HG02678 (cell line): ENCODE data around the gene COL27A1.

Source experiments
- ATAC-seq: cut with Tn5 transposase; IDR thresholded peaks from one replicate; pipeline ENCODE4 v1.9.1; 2021; ENCODE audit warnings: mild to moderate bottlenecking, moderate library complexity; ENCODE audit not compliant: unreplicated experiment

COL27A1 gene

DNA sequence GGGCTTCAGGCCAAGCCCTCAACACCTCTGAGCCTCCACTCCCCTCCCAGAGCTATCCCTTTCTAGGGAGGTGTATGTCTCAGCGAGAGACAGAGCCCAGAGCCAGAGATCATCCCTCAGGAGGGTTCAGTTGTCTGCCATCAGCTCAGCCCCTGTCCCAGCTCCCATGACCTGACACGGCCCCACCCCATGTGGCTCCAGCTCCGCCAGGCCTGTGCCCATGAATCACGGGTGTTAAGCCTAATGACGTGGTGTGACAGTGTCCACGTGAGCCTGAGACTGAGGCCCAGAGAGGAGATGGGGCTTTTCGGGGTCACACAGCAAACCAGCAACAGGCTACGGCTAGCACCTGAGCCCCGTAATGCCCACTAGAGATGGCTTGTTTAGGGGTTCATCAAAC lies 106.7 kb downstream of the COL27A1 start:
- ATAC-seq = no peak

- ATAC-seq = no peak
These were observed 108.6 kb downstream of the COL27A1 start for GRCh38 chr9:114263853-114264510.

- no peak for ATAC-seq
These were observed 109.6 kb downstream of the COL27A1 start for GRCh38 chr9:114264806-114265550.

DNA sequence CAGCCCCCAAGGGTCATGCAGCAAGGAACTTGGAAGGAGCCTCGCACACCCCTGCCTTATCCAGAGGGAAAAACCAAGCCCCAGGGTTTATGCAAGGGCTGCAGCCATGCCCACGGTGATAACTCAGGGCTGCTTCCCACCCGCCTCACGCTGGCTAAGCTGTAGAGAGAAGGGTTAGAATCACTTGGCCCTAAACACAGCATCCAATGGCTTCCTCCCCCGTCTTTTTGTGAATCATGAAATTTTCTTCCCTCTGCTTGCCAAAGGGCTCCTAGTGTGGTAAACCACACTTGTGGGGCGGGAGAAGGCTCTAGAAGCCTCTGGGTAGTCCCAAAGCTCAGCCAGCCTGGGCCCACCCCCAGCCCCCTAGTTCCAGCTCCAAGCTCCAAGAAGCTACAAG lies 111.6 kb downstream of the COL27A1 start:
- no peak for ATAC-seq

- ATAC-seq = no peak
These were observed 113.7 kb downstream of the COL27A1 start for GRCh38 chr9:114269023-114269422.

GRCh38 chr9:114270120-114270975 lies 115.0 kb downstream of the COL27A1 start:
- ATAC-seq = no peak

GRCh38 chr9:114271556-114272510 lies 116.5 kb downstream of the COL27A1 start:
- no peak for ATAC-seq

DNA sequence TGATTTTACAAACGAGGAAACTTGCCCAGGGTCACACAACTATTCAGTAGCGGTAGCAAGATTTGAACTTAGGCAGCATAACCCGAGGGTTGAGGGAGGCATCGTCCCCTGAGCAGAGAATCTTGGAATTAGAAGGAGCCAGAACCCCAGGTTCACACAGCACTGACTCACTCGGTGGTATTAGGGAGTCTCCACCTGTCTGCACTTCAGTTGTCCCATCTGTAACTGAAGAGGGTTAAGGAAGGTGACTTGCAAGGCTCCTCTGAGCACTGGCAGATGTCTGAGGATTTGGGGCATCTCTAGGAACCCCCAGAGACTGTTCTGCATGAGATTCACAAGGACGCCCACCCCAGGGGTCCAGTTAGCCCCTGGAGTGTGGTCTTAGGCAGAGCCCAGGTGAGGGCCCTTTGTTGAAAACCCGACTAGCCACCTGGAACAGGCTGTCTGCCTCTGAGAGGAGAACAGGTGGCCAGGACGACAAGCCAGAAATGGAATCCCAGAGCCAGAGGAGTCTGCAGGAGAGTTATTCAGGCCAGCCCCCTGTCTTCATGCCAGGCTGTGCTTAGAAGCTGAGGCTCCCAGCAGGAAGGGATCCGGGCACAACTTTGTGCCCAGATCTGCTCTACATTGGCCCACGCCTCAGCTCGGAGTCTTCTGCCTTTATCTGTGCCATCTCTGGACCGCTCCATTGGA lies 117.5 kb downstream of the COL27A1 start:
- ATAC-seq = no peak

GRCh38 chr9:114273461-114273881 lies 118.1 kb downstream of the COL27A1 start:
- ATAC-seq = no peak

GRCh38 chr9:114274217-114274616 lies 118.9 kb downstream of the COL27A1 start:
- ATAC-seq = no peak

DNA sequence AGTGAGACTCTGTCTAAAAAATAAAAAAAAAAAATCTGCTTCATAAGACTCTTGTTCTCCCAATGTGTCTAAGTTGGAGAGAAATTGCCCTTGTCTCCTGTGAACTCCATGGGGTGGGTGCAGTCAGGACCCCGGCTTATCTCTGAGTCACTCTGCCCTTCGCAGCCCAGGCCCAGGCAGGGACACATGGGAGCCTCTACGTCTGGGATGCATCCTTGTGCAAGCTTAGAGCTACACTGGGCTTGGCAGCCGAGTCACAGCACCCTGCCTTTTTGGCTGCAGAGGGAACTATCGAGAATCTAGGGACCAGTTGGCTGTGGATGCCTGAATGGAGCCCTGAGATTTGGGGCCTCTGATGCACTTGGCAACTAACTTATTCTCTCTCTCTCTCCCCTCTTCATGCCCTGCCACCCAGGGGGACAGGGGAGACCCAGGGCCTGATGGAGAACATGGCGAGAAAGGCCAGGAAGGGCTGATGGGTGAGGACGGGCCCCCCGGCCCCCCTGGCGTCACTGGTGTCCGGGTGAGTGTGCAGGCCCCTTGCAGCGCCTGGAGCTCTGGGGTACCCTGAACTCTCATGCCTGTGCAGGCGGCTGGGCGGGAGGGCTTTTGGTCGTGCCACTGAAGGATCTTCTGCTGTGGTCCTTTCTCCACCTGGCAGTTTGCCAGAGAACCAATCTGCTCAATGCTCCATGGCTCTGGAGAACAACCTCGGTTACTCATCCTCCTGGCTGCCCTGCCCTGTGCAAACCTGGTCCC lies 120.1 kb downstream of the COL27A1 start:
- ATAC-seq = no peak

DNA sequence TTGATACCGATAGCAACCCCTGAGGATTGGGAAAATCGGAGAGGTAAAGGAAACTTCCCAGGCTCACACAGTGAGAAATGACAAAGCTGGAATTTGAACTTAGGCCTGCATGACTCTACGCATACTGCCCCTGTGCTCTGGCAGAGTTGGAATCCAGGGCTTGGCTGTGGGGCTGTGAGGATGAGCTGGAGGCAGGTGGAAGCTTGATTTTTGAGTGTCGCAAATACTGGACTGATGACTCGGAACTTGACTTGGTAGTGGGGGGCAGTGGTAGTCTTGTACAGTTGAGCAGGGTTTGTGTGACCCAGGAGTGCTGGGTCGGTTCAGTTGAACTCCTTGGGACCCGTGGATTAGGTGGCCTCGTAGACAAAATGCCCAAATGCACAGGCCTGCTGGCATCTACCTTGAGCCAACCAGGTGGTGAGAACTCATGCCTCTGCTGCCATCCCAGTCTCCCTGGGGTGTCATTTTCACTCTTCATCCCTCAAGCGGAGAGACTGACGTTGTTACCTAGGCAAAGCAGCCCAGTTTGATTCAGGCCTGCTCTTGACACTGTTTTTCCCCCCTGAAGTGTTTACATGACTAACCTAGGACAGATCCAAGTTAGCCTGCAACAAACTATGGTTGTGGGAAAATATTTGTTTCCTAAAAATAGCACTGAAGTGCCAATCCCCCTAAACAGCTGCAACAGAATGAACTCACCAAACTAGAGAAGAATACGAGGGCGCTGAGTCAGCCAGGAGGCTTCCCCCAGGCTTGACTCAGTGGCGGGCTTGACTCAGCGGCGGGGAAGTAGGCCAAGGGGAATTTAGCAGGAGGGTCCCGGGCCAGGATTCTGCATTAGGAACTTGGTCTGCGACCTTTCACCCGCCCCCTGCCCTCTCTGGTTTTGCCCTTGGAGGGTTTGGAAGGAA lies 121.8 kb downstream of the COL27A1 start:
- ATAC-seq = no peak

DNA sequence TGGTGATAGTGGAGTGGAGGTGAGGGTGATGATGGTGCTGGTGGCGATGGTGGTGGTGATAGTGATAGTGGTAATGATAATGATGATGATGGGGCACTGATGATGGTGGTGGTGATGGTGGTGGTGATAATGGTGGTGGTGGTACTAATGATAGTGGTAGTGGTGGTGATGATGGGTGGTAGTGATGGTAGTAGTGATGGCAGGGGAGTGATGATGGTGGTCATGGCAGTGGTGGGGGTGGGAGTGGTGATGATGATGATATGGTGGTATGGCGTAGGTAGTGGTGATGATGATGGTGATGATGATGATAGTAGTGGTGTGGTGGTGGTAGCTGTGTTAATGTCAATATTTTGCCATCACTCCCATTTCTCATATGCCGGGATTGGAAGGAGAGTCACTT lies 123.0 kb downstream of the COL27A1 start:
- ATAC-seq = no peak

- ATAC-seq = no peak
These were observed 123.7 kb downstream of the COL27A1 start for GRCh38 chr9:114278881-114279570.

DNA sequence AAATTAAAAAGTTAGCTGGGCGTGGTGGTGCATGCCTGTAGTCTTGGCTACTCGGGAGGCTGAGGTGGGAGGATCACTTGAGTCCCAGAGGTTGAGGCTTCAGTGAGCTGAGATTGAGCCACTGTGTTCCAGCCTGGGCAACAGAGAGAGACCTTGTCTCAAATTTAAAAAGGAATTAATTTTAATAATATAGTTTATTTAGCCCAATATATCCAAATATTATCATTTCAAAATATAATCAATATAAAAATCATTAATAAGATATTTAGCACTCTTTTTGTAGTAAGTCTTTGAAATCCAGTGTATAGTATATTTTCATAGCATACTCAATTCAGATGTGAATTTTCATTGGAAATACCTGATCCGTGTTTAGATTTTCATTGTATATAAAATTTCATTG lies 124.4 kb downstream of the COL27A1 start:
- ATAC-seq = no peak

GRCh38 chr9:114280636-114281472 lies 125.5 kb downstream of the COL27A1 start:
- ATAC-seq = no peak
